ENCODE measurements around the gene SLC7A9.

- TF ChIP-seq EZH2 (IDR thresholded peaks at IDR 0.05; ENCODE audit: low read depth, unreplicated experiment) (no peak), STAT1 (IDR thresholded peaks at IDR 0.05; ENCODE audit: unreplicated experiment) (no peak), CTCF (conservative IDR thresholded peaks at IDR 0.05; ENCODE audit: low read depth in 2 of 2) (no peak), POLR2AphosphoS5 (IDR thresholded peaks at IDR 0.05; ENCODE audit: low read depth) (no peak), JUNB (IDR thresholded peaks at IDR 0.05; ENCODE audit: unreplicated experiment) (no peak), EZH2phosphoT487 (IDR thresholded peaks at IDR 0.05; ENCODE audit: unreplicated experiment) (no peak)
- TF ChIP-seq, protein P1, sequence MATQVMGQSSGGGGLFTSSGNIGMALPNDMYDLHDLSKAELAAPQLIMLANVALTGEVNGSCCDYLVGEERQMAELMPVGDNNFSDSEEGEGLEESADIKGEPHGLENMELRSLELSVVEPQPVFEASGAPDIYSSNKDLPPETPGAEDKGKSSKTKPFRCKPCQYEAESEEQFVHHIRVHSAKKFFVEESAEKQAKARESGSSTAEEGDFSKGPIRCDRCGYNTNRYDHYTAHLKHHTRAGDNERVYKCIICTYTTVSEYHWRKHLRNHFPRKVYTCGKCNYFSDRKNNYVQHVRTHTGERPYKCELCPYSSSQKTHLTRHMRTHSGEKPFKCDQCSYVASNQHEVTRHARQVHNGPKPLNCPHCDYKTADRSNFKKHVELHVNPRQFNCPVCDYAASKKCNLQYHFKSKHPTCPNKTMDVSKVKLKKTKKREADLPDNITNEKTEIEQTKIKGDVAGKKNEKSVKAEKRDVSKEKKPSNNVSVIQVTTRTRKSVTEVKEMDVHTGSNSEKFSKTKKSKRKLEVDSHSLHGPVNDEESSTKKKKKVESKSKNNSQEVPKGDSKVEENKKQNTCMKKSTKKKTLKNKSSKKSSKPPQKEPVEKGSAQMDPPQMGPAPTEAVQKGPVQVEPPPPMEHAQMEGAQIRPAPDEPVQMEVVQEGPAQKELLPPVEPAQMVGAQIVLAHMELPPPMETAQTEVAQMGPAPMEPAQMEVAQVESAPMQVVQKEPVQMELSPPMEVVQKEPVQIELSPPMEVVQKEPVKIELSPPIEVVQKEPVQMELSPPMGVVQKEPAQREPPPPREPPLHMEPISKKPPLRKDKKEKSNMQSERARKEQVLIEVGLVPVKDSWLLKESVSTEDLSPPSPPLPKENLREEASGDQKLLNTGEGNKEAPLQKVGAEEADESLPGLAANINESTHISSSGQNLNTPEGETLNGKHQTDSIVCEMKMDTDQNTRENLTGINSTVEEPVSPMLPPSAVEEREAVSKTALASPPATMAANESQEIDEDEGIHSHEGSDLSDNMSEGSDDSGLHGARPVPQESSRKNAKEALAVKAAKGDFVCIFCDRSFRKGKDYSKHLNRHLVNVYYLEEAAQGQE (IDR thresholded peaks at IDR 0.05; ENCODE audit: unreplicated experiment), result no peak
Measured at GRCh38 chr19:32822916-32823746, 46.4 kb downstream of the SLC7A9 start.

Measured in GM23338 (cell line).